K562 (cell line): ENCODE measurements around the gene BNIP5. TPM values are rescaled to one million over a fixed set of nuclear protein-coding genes. Genes with fewer than 3 reads are reported as not detected.

Experiments
- FOXJ2 ChIP-seq: fragments of 200-800 bp; sonication (Bioruptor generic); IDR thresholded peaks from 2 replicates; pipeline ENCODE4 v1.6.1; 2016; ENCODE audit warnings: missing genetic modification characterization, missing compliant biosample characterization
- FOXK2 ChIP-seq, 2 experiments: fragments of 450-650 bp; IDR thresholded peaks in 1 of 2; conservative IDR thresholded peaks in 1 of 2; 2 replicates each; pipeline ENCODE4 v1.6.1; 2016; ENCODE audit warnings: low read depth in 2 of 2, mild to moderate bottlenecking in 1 of 2
- HEY1 ChIP-seq: fragments of 250-450 bp; sonication (Bioruptor Pico); IDR thresholded peaks from 2 replicates; pipeline ENCODE4 v1.5.0; 2020; ENCODE audit warnings: mild to moderate bottlenecking, moderate library complexity, borderline replicate concordance
- HNRNPL ChIP-seq: fragments of 200-400 bp; formaldehyde crosslinking; IDR thresholded peaks from 2 replicates; pipeline ENCODE4 v1.6.1; 2017; ENCODE audit warnings: low read depth, mild to moderate bottlenecking, low read length
- NRF1 ChIP-seq, 2 experiments: fragments of 450-650 bp; IDR thresholded peaks in 1 of 2; conservative IDR thresholded peaks in 1 of 2; 2 replicates each; pipeline ENCODE4 v1.6.1; 2014; ENCODE audit warnings: mild to moderate bottlenecking in 2 of 2
- RFX1 ChIP-seq: fragments of 450-650 bp; IDR thresholded peaks from 2 replicates; pipeline ENCODE4 v1.6.1; 2016; ENCODE audit warnings: mild to moderate bottlenecking, moderate library complexity
- SIX5 ChIP-seq, 2 experiments: IDR thresholded peaks; 2 replicates each; pipeline ENCODE4 v1.6.1; 2011; ENCODE audit warnings: low read length in 2 of 2, borderline replicate concordance in 1 of 2, low read depth in 1 of 2, mild to moderate bottlenecking in 1 of 2, moderate library complexity in 1 of 2; ENCODE audit not compliant: insufficient read depth in 1 of 2
- TCFL5 ChIP-seq: fragments of 250-450 bp; sonication (Bioruptor Pico); conservative IDR thresholded peaks from 2 replicates; pipeline ENCODE4 v1.6.1; 2021; ENCODE audit warnings: mild to moderate bottlenecking, moderate library complexity, matching md5 sums
- TRIM28 ChIP-seq: fragments of 450-650 bp; IDR thresholded peaks from 2 replicates; pipeline ENCODE4 v1.6.1; 2017
- U2AF1 ChIP-seq: fragments of 200-400 bp; formaldehyde crosslinking; optimal IDR thresholded peaks from 2 replicates; pipeline ENCODE3; 2017; ENCODE audit warnings: mild to moderate bottlenecking, low read depth, low read length, moderate library complexity
- ZNF77 ChIP-seq: fragments of 250-450 bp; sonication (Bioruptor Pico); IDR thresholded peaks from 2 replicates; pipeline ENCODE4 v1.5.0; 2020
- polyA plus RNA-seq, 8 experiments: library from polyadenylated mRNA; depleted of rRNA in 4 of 8; stranded (reverse) in 5 of 8; unstranded in 3 of 8; fragments of >200 nt; fragmentation: Nextera tagmentation in 2 of 8; fragmentation: Illumina TruSeq in 1 of 8; extraction: Ambion mirVana in 2 of 8; extraction: Trizol in 1 of 8; gene quantifications; 2 replicates each; pipeline versions ENCODE4 v1.2.1 to v1.2.3, GENCODE V29; 2011 to 2014; ENCODE audit warnings: inconsistent platforms in 1 of 8, missing spikeins in 1 of 8
- total RNA-seq, 7 experiments: library from RNA; depleted of rRNA in 6 of 7; stranded (reverse); fragments of >200 nt in 6 of 7; fragmentation: Illumina TruSeq in 2 of 7; extraction: Trizol in 2 of 7; gene quantifications; 2 replicates each; pipeline versions ENCODE4 v1.2.1 to v1.2.3, GENCODE V29; 2011 to 2021; ENCODE audit warnings: low replicate concordance in 1 of 7
- TF ChIP-seq, protein P1 (sequence below): IDR thresholded peaks from 2 replicates; pipeline ENCODE4 v1.6.1; 2016; ENCODE audit warnings: missing genetic modification characterization, missing compliant biosample characterization
- TF ChIP-seq, protein P2 (sequence below): fragments of 450-650 bp; IDR thresholded peaks from 2 replicates; pipeline ENCODE4 v1.6.1; 2016; ENCODE audit warnings: mild to moderate bottlenecking
- TF ChIP-seq, protein P3 (sequence below): sonication (generic); IDR thresholded peaks from 2 replicates; pipeline ENCODE4 v1.6.1; 2016
- TF ChIP-seq, protein P4 (sequence below): fragments of 450-650 bp; formaldehyde crosslinking; IDR thresholded peaks from 2 replicates; pipeline ENCODE4 v1.4.0; 2022; ENCODE audit warnings: missing genetic modification characterization
- TF ChIP-seq, protein P5 (sequence below): fragments of 250-450 bp; sonication (Bioruptor Pico); IDR thresholded peaks from 2 replicates; pipeline ENCODE4 v1.4.0; 2020; ENCODE audit warnings: borderline replicate concordance
- TF ChIP-seq, protein P6 (sequence below): IDR thresholded peaks from 2 replicates; pipeline ENCODE4 v1.6.1; 2014; ENCODE audit warnings: antibody characterized with exemption

Gene BNIP5
- total and polyA plus RNA-seq, 9 of the 15 experiments (the other 6 are each of a cell fraction or from before 2014, with no cell fraction given), result not detected

DNA sequence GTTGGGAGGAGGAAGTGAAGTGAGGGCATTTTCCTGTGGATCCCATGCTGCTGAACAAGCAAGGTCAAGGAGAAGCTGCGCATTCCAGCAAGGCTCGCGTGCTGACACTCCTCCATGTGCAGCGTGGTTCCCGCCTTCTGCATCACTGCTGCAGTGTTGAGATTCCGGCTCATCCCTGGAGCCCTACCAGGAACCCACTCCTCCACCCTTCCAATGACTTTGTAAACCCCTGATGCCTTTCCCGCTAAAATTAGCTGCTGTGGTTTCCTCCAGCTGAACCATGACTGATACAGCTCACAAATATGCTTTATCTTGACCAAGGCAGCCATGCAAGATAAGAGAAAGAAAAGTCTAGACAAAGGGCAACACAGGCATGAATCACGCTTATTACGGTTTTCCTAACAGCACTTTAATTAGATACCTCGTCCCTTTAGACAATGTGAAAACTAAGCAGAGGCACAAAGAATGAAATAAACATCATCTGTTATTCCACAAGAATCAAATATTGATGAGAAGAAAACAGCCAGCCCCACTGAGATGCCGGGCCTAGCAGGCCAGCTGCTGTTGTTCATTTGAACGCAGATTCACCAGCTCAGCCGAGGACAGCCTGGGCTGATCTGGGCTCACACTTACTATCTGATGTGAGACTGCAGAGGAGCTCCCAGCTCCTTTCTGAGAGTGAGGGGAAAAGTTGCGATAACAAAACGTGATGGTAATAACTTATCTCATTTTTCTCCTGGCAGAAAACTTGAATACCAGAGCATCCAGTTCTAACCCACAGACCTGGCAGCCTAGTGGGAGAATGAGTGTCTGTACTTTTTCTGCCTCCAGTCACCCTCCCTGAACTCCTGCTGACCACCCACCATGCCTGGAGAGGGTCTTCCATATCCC is 14.2 kb upstream of the BNIP5 start (continued):
- TF ChIP-seq, protein P1, sequence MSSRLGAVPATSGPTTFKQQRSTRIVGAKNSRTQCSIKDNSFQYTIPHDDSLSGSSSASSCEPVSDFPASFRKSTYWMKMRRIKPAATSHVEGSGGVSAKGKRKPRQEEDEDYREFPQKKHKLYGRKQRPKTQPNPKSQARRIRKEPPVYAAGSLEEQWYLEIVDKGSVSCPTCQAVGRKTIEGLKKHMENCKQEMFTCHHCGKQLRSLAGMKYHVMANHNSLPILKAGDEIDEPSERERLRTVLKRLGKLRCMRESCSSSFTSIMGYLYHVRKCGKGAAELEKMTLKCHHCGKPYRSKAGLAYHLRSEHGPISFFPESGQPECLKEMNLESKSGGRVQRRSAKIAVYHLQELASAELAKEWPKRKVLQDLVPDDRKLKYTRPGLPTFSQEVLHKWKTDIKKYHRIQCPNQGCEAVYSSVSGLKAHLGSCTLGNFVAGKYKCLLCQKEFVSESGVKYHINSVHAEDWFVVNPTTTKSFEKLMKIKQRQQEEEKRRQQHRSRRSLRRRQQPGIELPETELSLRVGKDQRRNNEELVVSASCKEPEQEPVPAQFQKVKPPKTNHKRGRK (tag), result no peak
- no peak for TF ChIP-seq TCFL5 (CRISPR knock-in tag)
- no peak for TF ChIP-seq HNRNPL
- TF ChIP-seq, protein P2, sequence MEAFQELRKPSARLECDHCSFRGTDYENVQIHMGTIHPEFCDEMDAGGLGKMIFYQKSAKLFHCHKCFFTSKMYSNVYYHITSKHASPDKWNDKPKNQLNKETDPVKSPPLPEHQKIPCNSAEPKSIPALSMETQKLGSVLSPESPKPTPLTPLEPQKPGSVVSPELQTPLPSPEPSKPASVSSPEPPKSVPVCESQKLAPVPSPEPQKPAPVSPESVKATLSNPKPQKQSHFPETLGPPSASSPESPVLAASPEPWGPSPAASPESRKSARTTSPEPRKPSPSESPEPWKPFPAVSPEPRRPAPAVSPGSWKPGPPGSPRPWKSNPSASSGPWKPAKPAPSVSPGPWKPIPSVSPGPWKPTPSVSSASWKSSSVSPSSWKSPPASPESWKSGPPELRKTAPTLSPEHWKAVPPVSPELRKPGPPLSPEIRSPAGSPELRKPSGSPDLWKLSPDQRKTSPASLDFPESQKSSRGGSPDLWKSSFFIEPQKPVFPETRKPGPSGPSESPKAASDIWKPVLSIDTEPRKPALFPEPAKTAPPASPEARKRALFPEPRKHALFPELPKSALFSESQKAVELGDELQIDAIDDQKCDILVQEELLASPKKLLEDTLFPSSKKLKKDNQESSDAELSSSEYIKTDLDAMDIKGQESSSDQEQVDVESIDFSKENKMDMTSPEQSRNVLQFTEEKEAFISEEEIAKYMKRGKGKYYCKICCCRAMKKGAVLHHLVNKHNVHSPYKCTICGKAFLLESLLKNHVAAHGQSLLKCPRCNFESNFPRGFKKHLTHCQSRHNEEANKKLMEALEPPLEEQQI, result peak; percentile 75
- TF ChIP-seq SIX5 (IDR thresholded peaks at IDR 0.05; ENCODE audit: borderline replicate concordance in 1 of 2, insufficient read depth in 1 of 2, low read depth in 1 of 2, low read length in 2 of 2), result no peak
- peak; percentile 62 to 82 for TF ChIP-seq FOXK2 (conservative IDR thresholded peaks at IDR 0.05 in 1 of 2, IDR thresholded peaks at IDR 0.05 in 1 of 2; ENCODE audit: low read depth in 2 of 2)
- TF ChIP-seq, protein P3, sequence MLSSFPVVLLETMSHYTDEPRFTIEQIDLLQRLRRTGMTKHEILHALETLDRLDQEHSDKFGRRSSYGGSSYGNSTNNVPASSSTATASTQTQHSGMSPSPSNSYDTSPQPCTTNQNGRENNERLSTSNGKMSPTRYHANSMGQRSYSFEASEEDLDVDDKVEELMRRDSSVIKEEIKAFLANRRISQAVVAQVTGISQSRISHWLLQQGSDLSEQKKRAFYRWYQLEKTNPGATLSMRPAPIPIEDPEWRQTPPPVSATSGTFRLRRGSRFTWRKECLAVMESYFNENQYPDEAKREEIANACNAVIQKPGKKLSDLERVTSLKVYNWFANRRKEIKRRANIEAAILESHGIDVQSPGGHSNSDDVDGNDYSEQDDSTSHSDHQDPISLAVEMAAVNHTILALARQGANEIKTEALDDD, result no peak; the same call in 1 of the 2 replicates
- TF ChIP-seq RFX1, result no peak
- TF ChIP-seq, protein P4, sequence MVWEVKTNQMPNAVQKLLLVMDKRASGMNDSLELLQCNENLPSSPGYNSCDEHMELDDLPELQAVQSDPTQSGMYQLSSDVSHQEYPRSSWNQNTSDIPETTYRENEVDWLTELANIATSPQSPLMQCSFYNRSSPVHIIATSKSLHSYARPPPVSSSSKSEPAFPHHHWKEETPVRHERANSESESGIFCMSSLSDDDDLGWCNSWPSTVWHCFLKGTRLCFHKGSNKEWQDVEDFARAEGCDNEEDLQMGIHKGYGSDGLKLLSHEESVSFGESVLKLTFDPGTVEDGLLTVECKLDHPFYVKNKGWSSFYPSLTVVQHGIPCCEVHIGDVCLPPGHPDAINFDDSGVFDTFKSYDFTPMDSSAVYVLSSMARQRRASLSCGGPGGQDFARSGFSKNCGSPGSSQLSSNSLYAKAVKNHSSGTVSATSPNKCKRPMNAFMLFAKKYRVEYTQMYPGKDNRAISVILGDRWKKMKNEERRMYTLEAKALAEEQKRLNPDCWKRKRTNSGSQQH, result peak; percentile 64; the same call in 1 of the 2 replicates
- no peak for TF ChIP-seq U2AF1
- TF ChIP-seq, protein P5, sequence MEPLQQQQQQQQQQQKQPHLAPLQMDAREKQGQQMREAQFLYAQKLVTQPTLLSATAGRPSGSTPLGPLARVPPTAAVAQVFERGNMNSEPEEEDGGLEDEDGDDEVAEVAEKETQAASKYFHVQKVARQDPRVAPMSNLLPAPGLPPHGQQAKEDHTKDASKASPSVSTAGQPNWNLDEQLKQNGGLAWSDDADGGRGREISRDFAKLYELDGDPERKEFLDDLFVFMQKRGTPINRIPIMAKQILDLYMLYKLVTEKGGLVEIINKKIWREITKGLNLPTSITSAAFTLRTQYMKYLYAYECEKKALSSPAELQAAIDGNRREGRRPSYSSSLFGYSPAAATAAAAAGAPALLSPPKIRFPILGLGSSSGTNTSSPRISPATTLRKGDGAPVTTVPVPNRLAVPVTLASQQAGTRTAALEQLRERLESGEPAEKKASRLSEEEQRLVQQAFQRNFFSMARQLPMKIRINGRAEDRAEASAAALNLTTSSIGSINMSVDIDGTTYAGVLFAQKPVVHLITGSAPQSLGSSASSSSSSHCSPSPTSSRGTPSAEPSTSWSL (CRISPR knock-in tag), result no peak
- TF ChIP-seq NRF1 (conservative IDR thresholded peaks at IDR 0.05 in 1 of 2, IDR thresholded peaks at IDR 0.05 in 1 of 2), result peak; percentile 78 to 82
- TF ChIP-seq ZNF77 (CRISPR knock-in tag), result no peak
- peak; percentile 51; the same call in 1 of the 2 replicates for TF ChIP-seq TRIM28
- TF ChIP-seq HEY1 (CRISPR knock-in tag), result peak; percentile 86; the same call in 1 of the 2 replicates
- peak; percentile 36; the same call in 1 of the 2 replicates for TF ChIP-seq FOXJ2 (tag)
- TF ChIP-seq, protein P6, sequence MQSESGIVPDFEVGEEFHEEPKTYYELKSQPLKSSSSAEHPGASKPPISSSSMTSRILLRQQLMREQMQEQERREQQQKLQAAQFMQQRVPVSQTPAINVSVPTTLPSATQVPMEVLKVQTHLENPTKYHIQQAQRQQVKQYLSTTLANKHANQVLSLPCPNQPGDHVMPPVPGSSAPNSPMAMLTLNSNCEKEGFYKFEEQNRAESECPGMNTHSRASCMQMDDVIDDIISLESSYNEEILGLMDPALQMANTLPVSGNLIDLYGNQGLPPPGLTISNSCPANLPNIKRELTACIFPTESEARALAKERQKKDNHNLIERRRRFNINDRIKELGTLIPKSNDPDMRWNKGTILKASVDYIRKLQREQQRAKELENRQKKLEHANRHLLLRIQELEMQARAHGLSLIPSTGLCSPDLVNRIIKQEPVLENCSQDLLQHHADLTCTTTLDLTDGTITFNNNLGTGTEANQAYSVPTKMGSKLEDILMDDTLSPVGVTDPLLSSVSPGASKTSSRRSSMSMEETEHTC, result peak; percentile 83
